GF-D8 (cell line): ENCODE results near the gene IL2RG.

Experiments used
- DNase-seq: peaks from one replicate; lab custom pipeline; 2025; lab: John Stamatoyannopoulos, UW

Gene IL2RG

DNA sequence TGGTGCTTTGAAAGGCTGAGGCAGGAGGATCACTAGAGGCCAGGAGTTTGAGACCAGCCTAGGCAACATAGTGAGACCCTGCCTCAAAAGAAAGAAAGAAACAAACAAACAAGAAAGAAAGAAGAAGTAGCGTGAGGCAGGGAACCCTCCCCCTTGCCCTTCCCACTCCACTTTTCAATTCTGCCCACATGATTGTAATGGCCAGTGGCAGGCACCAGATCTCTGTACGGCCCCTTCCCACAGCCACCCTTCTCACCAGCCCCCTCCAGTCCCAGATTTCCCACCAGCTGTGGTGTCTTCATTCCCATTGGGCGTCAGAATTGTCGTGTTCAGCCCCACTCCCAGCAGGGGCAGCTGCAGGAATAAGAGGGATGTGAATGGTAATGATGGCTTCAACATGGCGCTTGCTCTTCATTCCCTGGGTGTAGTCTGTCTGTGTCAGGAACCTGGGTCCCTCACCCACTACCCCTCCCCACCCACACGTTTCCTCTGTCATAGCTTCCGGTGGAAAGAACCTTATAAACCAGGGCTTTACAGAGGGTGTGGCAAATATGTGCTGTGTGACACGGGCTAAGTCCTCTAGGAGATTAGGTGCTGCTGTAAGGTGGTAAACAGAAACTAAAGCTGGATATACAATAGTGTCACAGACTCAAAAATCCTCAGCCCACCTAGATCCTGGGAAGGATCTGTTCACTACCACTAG lies at the start of gene IL2RG:
Gene IL2RG (minus strand): TSS at position 437 of the 703 bp plus-strand sequence. CDS start 38 bp downstream, at position 399.
- DNase-seq, result peak; percentile 59

DNA sequence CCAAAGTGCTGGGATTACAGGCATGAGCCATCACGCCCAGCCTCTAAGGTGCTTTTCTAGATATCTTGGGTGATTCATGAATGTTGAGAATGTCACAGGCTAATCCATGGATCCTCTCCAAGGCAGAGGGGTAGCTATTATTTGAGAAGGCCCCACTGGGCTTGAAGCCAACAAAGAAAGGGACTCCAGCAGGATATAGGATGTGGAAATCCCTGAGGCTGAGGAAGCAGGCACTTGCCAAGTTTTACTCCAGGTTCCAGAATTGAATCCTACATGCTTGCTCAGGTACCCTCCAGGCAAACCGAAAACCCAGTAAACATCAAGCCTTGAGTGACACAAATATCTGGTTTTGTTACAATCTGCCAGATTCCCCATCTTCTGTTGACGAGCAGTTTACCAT lies 49.1 kb upstream of the IL2RG start:
- DNase-seq, result no peak

DNA sequence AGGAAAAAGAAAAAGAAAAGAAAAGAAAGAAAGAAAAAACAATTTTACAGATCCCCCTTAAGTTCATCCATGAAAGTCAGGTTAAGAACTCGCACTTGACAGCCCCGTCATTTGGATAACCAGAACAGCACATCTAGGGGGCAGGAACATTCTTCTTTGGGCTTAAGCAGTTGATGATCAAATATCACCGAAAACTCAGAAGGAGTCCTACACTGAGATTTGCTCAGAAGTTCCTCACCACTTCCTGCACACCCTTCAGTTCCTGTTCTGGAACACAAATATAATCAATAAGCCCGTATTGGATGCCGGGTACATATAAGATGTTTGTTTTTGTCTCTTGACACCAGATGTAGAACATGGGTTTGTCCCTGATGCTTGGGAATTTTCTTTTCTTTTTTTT lies 48.0 kb upstream of the IL2RG start:
- no peak for DNase-seq

DNA sequence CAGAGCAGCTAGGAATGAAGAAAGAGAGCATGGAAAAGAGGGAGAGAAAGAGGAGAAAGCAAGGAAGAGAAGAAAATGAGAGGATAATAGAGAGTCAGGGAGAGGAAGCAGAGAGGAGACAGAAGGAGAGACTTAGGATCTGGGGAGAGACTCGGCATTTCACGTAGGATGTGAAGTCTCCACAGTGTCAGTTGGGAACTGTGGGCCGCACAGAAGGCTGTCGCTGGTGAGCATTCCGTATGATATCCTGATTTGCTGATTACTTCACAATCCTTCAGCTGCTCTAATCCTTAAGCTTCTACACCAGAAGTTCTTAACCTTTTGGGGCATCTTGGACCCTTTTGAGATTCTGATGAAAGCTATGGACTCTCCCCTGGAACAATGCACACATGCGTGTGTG lies 47.2 kb upstream of the IL2RG start:
- DNase-seq, result no peak

DNA sequence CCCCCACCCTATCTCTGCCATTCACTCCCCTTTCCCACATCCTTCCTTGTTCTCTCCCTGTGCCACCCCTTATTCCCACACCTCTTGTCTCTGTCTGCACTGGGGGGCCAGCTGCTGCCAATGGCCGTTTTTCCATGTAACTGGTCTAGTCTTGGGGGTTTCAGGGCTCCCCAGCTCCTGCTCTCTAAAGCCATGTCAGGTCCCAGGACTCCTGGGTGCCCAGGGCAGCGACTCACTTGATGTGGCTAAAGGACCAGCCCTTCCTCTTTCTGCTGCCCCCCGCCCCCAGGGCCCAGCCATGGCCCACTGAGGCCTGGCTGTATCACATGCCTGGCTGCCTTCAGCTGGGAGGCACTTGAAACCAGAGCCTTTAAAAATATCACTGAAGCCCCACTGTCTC lies 43.3 kb upstream of the IL2RG start:
- no peak for DNase-seq

DNA sequence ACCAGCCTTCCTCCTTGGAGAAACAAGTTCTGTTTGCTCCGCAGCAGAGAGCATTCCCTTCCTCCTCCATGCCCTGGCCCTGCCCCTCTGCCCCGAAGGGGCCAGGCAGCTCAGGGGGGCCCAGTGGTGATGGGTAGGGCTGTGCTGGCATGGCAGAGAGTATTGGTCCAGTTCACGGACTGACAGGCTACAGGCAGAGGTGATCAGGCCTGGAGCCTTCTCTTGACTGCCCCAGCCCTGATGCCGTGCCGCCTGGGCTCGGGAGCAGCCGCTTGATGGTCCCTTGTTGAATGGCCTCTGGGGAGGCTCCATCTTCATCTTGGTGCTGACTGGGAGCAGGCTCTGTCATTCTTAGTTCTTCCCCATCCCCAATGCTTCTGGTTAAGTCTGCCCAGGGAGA lies 42.8 kb upstream of the IL2RG start:
- DNase-seq, result no peak

DNA sequence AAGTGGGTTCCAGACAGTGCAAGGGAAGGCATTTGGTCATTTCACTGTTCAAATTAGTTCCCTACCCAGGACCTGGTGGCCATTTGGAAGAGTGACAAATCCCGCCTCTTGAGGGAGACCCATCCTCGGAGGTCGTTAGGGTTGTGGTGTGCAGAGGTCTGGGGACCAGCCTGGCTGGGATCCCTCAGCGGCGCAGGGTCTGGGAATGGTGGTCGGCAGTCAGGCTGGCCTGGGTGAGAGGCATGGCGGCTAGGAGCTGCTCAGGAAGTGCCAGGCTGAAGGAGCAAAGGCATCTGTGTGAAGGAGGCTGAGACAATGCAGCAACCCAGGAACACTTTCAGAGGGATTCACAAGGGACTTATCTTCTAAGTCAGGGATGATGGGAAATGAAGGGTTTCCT lies 40.0 kb upstream of the IL2RG start:
- no peak for DNase-seq

DNA sequence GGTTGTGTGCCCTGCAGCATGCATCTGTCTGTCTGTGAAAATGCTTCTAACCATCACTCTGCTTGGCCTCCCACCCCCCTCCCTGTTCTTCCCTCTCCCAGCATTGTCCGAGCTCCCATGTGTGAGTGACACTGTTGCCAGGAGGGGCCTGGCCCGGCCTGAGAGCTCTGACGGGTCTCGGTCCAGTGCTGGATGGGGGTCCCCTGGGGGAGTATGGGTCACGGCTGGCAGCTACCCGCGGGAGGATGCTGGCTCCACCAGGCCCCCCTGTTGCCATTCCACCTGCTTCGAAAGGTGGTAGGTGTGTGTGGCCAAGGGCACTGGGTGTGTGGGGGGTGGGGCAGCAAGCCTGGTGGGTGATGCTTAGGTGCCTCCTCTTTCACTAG lies 36.9 kb upstream of the IL2RG start:
- DNase-seq, result no peak

DNA sequence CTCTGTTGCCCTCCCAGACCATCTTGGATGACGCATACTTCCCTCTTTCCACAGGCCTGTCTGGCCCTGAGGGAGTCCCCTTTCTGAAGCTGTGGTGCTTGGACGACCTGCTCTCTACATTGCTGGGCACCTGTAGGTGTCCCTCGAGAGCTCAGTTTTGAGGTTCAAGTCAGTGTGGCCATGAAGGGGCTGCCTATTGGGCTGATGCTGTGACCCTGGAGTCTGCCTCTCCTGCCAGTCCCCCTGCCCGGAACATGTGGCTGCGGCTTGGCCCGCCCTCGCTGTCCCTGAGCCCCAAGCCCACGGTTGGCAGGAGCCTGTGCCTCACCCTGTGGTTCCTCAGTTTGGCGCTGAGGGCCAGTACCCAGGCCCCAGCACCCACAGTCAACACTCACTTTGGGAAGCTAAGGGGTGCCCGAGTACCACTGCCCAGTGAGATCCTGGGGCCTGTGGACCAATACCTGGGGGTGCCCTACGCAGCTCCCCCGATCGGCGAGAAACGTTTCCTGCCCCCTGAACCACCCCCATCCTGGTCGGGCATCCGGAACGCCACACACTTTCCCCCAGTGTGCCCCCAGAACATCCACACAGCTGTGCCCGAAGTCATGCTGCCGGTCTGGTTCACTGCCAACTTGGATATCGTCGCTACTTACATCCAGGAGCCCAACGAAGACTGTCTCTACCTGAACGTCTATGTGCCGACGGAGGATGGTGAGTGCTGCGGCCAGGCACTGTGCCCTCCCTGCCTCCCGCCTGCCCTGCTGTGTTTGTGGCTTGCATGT lies 36.3 kb upstream of the IL2RG start:
- no peak for DNase-seq

DNA sequence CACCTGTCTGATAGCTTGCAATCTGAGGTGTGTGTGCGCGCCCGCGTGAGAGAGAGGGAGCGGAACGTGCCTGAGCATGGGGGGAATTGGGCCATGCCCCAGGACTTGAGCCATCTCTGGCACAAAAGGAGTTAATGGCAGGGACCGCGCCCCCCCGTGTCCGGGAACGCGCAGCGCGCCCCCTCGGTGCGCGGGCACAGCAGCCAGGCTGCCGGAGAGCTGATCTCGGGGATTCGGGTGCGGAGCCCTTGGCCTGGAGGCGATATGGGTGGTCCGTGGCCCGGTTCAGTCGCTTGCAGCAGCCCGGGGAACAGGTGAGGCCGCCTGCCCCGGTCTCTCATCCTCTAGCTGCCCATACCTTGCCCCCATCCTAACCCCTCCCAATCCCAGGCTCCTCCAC lies 33.3 kb upstream of the IL2RG start, which contains the start of gene NLGN3:
Gene NLGN3 (plus strand): TSS at position 191 of the 400 bp plus-strand sequence. CDS start 2,909 bp downstream, outside the sequence.
- no peak for DNase-seq

DNA sequence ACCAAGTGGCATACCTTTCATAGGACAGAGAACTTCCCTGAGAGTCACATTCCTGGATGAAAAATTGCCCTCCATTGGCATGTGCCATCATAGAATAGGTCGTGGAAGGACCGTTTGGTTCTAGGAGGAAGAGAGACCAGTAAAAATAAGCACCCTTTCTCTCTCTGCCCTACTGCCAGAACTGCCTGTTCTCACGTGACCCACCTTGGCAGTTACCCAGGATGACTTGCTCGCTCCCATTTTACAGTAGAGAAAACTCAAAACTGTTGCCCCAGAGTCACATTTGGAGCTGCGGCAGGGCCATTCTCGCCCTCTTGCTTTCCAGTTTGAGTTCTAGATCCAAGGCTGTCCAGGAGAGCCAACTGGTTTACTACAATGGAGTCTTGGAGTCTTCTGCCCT lies 32.1 kb upstream of the IL2RG start:
- no peak for DNase-seq

DNA sequence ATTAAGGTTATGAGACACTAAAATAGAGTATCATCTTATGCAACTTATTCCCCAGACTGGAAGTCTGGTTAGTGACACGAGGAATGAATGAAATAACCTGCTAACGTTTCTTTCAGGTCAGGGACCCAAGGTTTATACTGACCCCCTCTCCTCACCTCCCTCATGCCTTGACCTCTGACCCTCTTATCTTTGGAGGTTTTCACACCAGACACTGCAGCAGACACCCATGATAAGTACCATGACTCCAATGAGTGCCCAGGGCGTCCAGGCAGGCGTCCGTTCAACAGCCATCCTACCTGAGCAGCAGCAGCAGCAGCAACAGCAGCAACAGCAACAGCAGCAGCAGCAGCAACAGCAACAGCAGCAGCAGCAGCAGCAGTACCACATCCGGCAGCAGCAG lies 29.1 kb upstream of the IL2RG start:
- no peak for DNase-seq

DNA sequence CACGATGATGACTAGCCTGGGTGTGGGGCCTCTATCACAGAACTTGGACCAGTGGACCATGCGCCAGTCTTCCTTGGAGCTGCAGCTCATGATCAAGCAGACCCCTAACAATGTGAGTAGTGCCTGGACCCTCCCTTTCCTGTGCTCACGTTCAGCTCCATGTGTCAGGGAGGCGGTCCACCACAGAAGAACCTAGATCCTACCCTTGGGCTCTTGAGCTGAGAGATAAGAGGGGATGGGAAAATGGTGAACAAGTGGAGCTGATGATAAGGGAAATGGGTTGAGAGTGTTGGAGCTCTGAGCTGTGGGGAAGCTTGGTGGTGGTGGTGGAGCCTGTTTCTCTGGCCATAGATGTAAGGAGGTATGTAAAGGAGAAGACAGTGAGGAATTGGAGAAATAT lies 20.1 kb upstream of the IL2RG start:
- DNase-seq, result no peak

DNA sequence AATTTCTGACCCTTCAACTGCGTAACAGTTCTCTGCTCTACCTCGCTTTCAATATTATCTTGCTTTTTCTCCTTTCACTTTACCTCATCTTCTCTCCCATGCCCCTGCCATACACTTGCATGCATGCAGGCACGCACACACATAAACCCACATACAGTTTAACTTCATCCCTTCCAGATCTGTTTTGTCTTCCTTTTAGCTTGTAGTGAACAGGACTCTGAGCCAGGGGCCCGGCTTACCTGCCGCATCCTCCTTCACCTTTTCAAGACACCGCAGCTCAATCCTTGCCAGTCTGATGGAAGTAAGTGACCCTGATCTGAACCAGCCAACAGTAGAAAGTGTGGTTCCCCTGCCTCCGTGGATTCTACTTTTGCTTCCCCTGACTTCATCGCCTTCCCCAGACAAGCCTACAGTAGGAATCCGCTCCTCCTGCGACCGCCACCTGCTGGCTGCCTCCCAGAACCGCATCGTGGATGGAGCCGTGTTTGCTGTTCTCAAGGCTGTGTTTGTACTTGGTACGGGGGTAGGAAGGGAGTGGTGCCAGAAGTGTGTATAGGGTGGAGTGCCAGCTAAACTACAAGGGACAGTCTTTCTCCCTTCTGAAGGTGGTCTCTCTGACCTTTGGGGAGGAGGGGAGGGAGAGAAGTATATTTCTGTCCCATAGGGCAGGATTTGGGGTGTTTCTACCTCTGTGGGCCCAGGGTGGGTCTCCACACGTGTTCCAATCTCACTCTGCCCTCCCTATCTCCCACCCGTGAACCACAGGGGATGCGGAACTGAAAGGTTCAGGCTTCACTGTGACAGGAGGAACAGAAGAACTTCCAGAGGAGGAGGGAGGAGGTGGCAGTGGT lies 17.8 kb upstream of the IL2RG start:
- DNase-seq, result no peak

DNA sequence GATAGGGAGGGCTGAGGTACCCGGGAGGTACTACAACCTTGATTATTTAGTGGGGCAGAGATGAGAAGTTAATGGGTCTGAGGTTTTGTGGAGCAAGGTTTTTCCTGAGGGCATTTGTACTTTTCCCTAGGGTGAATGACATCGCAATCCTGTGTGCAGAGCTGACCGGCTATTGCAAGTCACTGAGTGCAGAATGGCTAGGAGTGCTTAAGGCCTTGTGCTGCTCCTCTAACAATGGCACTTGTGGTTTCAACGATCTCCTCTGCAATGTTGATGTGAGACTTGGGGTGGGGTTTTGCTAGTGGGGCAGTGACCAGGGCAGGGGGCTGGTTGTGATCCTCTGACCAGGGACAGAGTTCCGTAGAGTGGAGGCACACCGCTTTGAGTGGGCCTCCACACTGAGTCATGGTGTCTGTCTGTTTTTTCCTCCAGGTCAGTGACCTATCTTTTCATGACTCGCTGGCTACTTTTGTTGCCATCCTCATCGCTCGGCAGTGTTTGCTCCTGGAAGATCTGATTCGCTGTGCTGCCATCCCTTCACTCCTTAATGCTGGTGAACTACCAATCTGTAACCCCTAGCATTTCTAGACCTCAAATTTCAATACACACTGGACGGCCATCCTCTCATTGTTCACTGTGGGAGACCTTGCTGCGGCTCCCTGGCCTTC lies 16.9 kb upstream of the IL2RG start:
- no peak for DNase-seq

DNA sequence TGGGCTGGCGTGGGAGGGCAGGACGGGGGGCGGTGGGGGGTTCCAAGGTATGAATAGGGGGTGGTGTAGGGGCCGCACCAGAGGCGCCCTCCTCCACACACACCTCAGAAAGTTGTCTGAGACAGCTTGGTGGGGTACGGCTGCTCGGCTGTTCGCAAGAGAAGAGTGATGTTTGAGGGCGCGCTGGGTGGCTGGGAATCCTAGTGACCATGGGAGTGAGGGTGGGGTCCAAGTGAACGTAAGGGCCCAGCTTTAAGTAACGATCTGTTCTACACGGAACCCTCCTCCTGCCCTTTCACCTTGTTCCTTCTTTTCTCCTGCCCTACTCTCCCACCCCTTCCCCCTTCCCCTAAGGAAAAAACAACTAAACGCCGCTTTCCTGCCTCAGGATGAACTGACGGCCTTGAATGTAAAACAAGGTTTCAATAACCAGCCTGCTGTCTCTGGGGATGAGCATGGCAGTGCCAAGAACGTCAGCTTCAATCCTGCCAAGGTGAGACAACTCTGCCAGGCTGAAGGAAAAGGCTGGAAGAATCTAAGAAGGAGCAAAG lies 7.7 kb upstream of the IL2RG start:
- DNase-seq, result no peak

DNA sequence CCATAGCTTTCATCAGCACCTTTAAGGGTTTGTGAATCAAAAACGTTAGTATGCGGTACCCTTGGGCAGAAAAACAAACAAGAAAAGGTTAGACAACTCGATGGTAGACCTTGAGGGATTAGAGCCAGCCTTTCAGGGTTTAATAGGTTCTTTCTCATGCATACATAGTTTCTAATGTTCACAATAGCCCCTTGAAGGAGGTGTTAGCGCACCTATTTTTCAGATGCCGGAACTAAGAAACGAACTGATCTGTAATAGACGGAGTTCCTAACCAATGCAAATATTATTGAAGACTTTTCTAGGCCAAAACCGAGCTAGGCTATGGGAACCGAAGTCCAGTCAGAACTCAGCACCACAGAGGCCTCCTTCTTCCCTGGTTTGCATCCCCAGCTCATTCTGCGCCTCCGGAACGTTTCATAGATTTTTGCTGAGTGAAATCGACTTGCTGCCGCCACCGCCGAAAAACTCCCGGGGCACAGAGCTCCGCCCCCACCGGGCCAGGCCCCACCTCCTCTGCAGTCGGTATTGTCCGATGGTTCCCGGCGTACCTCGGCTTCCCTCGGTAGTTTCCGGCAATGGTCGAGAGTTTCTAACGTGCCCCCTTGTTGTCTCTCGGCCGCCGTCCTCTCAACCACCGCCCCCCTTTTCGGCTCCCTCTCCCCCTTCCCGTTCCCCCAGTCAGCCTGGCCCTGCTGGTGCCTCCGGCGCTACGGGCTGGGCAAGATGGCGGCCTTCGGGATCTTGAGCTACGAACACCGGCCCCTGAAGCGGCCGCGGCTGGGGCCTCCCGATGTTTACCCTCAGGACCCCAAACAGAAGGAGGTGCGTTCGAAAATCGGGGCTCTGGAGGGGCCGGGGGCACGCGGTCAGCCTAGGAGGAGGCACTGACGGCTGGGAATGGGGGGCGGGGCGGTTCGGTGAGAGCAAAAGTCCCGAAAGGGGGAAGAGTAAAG lies 6.9 kb upstream of the IL2RG start, which contains the start of gene MED12:
Gene MED12 (plus strand): TSS at position 565 of the 953 bp plus-strand sequence. CDS start 159 bp downstream, at position 724.
- peak; percentile 49 for DNase-seq

DNA sequence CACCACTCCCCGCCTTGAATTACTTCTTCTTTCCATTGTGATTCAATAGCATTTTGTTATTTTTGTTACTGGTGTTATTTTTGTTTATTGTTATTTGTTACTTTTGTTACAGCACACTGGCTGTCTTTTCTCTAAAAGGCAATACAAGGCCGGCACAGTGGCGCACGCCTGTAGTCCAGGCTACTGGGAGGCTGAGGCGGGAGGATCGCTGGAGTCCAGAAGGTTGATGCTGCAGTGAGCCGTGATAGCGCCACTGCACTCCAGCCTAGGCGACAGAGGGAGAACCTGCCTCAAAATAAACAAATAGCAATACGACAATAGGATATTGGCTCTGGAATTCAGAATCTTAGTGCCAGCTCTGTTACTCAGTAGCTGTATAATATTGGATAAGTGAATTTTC lies 6.0 kb upstream of the IL2RG start:
- no peak for DNase-seq

DNA sequence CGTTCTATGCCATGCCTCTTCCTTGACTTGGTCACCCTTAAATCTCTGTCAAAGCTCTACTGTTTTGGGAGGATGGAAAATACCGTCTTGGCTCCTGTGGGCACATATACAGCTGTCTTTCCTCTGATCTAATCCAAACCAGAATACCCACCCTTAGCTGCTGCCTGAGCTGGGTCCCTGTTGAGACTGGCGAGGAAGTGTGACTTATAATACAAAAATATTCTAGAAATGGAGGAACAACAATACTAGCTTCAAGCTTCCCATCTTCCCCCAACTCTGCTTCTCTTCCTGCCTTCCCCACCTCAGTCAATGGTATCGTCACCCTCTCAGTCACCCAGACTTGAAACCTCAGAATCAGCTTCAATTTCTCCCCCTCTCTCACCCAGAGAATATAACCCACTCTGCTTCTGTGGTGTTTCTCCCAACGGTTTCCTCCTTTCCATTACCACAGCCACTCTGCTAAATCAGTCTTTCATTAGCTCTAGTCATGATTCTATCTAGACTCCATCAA lies 599 bp upstream of the IL2RG start:
- peak; percentile 26 for DNase-seq

DNA sequence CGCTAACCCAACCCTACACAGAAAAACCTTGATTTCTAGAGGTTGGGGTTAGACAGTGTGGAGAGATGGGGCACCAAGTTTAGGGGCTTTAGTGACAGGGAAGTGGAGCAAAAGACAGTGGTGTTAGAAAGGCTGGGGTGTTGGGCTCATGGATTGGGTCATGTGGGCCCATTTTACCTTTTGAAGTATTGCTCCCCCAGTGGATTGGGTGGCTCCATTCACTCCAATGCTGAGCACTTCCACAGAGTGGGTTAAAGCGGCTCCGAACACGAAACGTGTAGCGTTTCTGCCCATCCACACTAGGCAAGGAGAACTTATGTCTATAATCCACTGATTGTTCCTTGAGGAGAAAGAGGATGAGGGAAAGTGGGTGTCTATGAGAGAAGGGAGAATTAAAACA lies 2.3 kb downstream of the IL2RG start:
- no peak for DNase-seq
